ENCODE measurements around the gene FYN.

FYN gene

GRCh38 chr6:111884068-111884467, 10.8 kb upstream of the FYN start:
- no peak overlapping the region for H3K4me3 ChIP-seq (ENCODE audit: low read length)
- DNase-seq (ENCODE audit: low read depth) = no peak
- TF ChIP-seq CTCF (IDR thresholded peaks at IDR 0.05; ENCODE audit: insufficient read depth, low read depth, low read length, missing control alignments) = no peak

GRCh38 chr6:111880181-111880888, 7.1 kb upstream of the FYN start:
- DNase-seq (ENCODE audit: low read depth) = peak; percentile 16

GRCh38 chr6:111875741-111876140, 2.5 kb upstream of the FYN start:
- H3K4me3 ChIP-seq (ENCODE audit: low read length) = no peak overlapping the region
- no peak for DNase-seq (ENCODE audit: low read depth)
- TF ChIP-seq CTCF (IDR thresholded peaks at IDR 0.05; ENCODE audit: insufficient read depth, low read depth, low read length, missing control alignments) = no peak

More at GRCh38 chr6:111880181-111880888, 7.1 kb upstream of the FYN start:
- no peak for TF ChIP-seq CTCF (IDR thresholded peaks at IDR 0.05; ENCODE audit: insufficient read depth, low read depth, low read length, missing control alignments)
- H3K4me3 ChIP-seq (ENCODE audit: low read length) = no peak overlapping the region

GRCh38 chr6:111874025-111874415, 768 bp upstream of the FYN start:
- no peak for TF ChIP-seq CTCF (IDR thresholded peaks at IDR 0.05; ENCODE audit: insufficient read depth, low read depth, low read length, missing control alignments)
- DNase-seq (ENCODE audit: low read depth) = peak; percentile 18
- peak overlapping the region; percentile 65 for H3K4me3 ChIP-seq (ENCODE audit: low read length)

GRCh38 chr6:111872401-111873177, 663 bp downstream of the FYN start:
- no peak for TF ChIP-seq CTCF (IDR thresholded peaks at IDR 0.05; ENCODE audit: insufficient read depth, low read depth, low read length, missing control alignments)
- no peak for DNase-seq (ENCODE audit: low read depth)
- peak overlapping the region; percentile 65 for H3K4me3 ChIP-seq (ENCODE audit: low read length)

- peak overlapping the region; percentile 65 for H3K4me3 ChIP-seq (ENCODE audit: low read length)
- no peak for TF ChIP-seq CTCF (IDR thresholded peaks at IDR 0.05; ENCODE audit: insufficient read depth, low read depth, low read length, missing control alignments)
- peak; percentile 25 for DNase-seq (ENCODE audit: low read depth)
Measured at GRCh38 chr6:111871725-111872400, 1.4 kb downstream of the FYN start.
